Measurements from ENCODE around the gene RARRES2.
A peak's percentile ranks its signal among the peaks of the same experiment; 100 is the strongest.
"Not testable (repeated sequence)": the region's sequence is repeated elsewhere in the genome, so short reads cannot be mapped to it uniquely, and the experiment has no call there.

RARRES2 gene

GRCh38 chr7:150341263-150342120 is at the start of gene RARRES2:
RARRES2 (minus strand) TSS chr7:150341629; CDS start chr7:150340609, 1,020 bp downstream.
- no peak for DNase-seq (ENCODE audit: extremely low read depth in 1 of 2, low read depth in 1 of 2)

- no peak for DNase-seq (ENCODE audit: extremely low read depth in 1 of 2, low read depth in 1 of 2)
These were observed 48.8 kb upstream of the RARRES2 start for GRCh38 chr7:150390205-150390604.

GRCh38 chr7:150389532-150389816 is 48.0 kb upstream of the RARRES2 start:
- DNase-seq (ENCODE audit: extremely low read depth in 1 of 2, low read depth in 1 of 2) = no peak

- no peak for DNase-seq (ENCODE audit: extremely low read depth in 1 of 2, low read depth in 1 of 2)
These were observed 47.5 kb upstream of the RARRES2 start for GRCh38 chr7:150388709-150389531.

- DNase-seq (ENCODE audit: extremely low read depth in 1 of 2, low read depth in 1 of 2) = no peak
These were observed 46.9 kb upstream of the RARRES2 start for GRCh38 chr7:150388306-150388705.

- DNase-seq (ENCODE audit: extremely low read depth in 1 of 2, low read depth in 1 of 2) = not testable (repeated sequence)
These were observed 44.5 kb upstream of the RARRES2 start for GRCh38 chr7:150385884-150386283.

GRCh38 chr7:150385302-150385723 is 43.9 kb upstream of the RARRES2 start:
- DNase-seq (ENCODE audit: extremely low read depth in 1 of 2, low read depth in 1 of 2) = no peak

- no peak for DNase-seq (ENCODE audit: extremely low read depth in 1 of 2, low read depth in 1 of 2)
These were observed 43.2 kb upstream of the RARRES2 start for GRCh38 chr7:150384406-150385301.

- DNase-seq (ENCODE audit: extremely low read depth in 1 of 2, low read depth in 1 of 2) = no peak
These were observed 42.4 kb upstream of the RARRES2 start for GRCh38 chr7:150383710-150384397.

GRCh38 chr7:150382844-150383225 is 41.4 kb upstream of the RARRES2 start:
- no peak for DNase-seq (ENCODE audit: extremely low read depth in 1 of 2, low read depth in 1 of 2)

- DNase-seq (ENCODE audit: extremely low read depth in 1 of 2, low read depth in 1 of 2) = no peak
These were observed 40.9 kb upstream of the RARRES2 start for GRCh38 chr7:150382123-150382843.

- no peak for DNase-seq (ENCODE audit: extremely low read depth in 1 of 2, low read depth in 1 of 2)
These were observed 40.3 kb upstream of the RARRES2 start for GRCh38 chr7:150381785-150382122.

GRCh38 chr7:150381096-150381495 is 39.7 kb upstream of the RARRES2 start:
- DNase-seq (ENCODE audit: extremely low read depth in 1 of 2, low read depth in 1 of 2) = no peak

- DNase-seq (ENCODE audit: extremely low read depth in 1 of 2, low read depth in 1 of 2) = no peak
These were observed 39.0 kb upstream of the RARRES2 start for GRCh38 chr7:150380463-150380862.

GRCh38 chr7:150379441-150380379 is 38.3 kb upstream of the RARRES2 start:
- DNase-seq (ENCODE audit: extremely low read depth in 1 of 2, low read depth in 1 of 2) = no peak

- DNase-seq (ENCODE audit: extremely low read depth in 1 of 2, low read depth in 1 of 2) = peak; percentile 68 to 90
These were observed 37.5 kb upstream of the RARRES2 start, which contains the start of gene ZNF775 for GRCh38 chr7:150378853-150379440. ZNF775 (plus strand) TSS chr7:150379330; CDS start chr7:150388471, 9,141 bp downstream.

- peak; percentile 10 to 32 for DNase-seq (ENCODE audit: extremely low read depth in 1 of 2, low read depth in 1 of 2)
These were observed 36.9 kb upstream of the RARRES2 start for GRCh38 chr7:150378115-150378852.

- DNase-seq (ENCODE audit: extremely low read depth in 1 of 2, low read depth in 1 of 2) = no peak
These were observed 36.2 kb upstream of the RARRES2 start for GRCh38 chr7:150377635-150378034.

All from activated CD8-positive, alpha-beta memory T cell treated with anti-CD3 and anti-CD28 coated beads for 1 hour (primary cell).